GM19397 (cell line): Measurements from ENCODE around the gene OPA3.

Experiments used
- ATAC-seq: cut with Tn5 transposase; IDR thresholded peaks from one replicate; pipeline ENCODE4 v1.9.1; 2021; ENCODE audit warnings: mild to moderate bottlenecking, moderate library complexity; ENCODE audit not compliant: unreplicated experiment

The OPA3 gene

GRCh38 chr19:45568732-45569131 lies 15.9 kb downstream of the OPA3 start:
- ATAC-seq = no peak

- ATAC-seq = no peak
Measured at GRCh38 chr19:45567609-45568008, 17.0 kb downstream of the OPA3 start.

- no peak for ATAC-seq
Measured at GRCh38 chr19:45564131-45564780, 20.3 kb downstream of the OPA3 start.

- ATAC-seq = no peak
Measured at GRCh38 chr19:45560686-45561085, 23.9 kb downstream of the OPA3 start.

- ATAC-seq = no peak
Measured at GRCh38 chr19:45560038-45560437, 24.6 kb downstream of the OPA3 start.

GRCh38 chr19:45558399-45558878 lies 26.2 kb downstream of the OPA3 start:
- no peak for ATAC-seq

GRCh38 chr19:45556835-45557234 lies 27.8 kb downstream of the OPA3 start:
- no peak for ATAC-seq

GRCh38 chr19:45554481-45554880 lies 30.1 kb downstream of the OPA3 start:
- no peak for ATAC-seq

- no peak for ATAC-seq
Measured at GRCh38 chr19:45553464-45553863, 31.1 kb downstream of the OPA3 start.

GRCh38 chr19:45547965-45548609 lies 36.5 kb downstream of the OPA3 start:
- ATAC-seq = no peak

- ATAC-seq = no peak
Measured at GRCh38 chr19:45547211-45547770, 37.3 kb downstream of the OPA3 start.

GRCh38 chr19:45542234-45542668 lies 42.4 kb downstream of the OPA3 start:
- ATAC-seq = no peak

- no peak for ATAC-seq
Measured at GRCh38 chr19:45539459-45539858, 45.1 kb downstream of the OPA3 start.

GRCh38 chr19:45531349-45531748 lies 53.3 kb downstream of the OPA3 start:
- no peak for ATAC-seq

- ATAC-seq = no peak
Measured at GRCh38 chr19:45529420-45529785, 55.2 kb downstream of the OPA3 start.

GRCh38 chr19:45528744-45529419 lies 55.7 kb downstream of the OPA3 start:
- no peak for ATAC-seq

GRCh38 chr19:45528149-45528743 lies 56.4 kb downstream of the OPA3 start:
- no peak for ATAC-seq

GRCh38 chr19:45527731-45528130 lies 56.9 kb downstream of the OPA3 start:
- ATAC-seq = no peak

- ATAC-seq = no peak
Measured at GRCh38 chr19:45526971-45527370, 57.6 kb downstream of the OPA3 start.

- no peak for ATAC-seq
Measured at GRCh38 chr19:45526143-45526542, 58.5 kb downstream of the OPA3 start.

GRCh38 chr19:45524575-45525129 lies 60.0 kb downstream of the OPA3 start:
- ATAC-seq = no peak
